Pulmonary artery endothelial cell (primary cell): Measurements from ENCODE around the gene RXFP3. TPM values are rescaled to one million over a fixed set of nuclear protein-coding genes. Genes with fewer than 3 reads are reported as not detected.

Source experiments
- DNase-seq: peaks from one replicate; pipeline ENCODE4 v3.0.0-alpha.2; 2011; ENCODE audit warnings: low read depth, low spot score
- total RNA-seq: library from RNA; depleted of rRNA; stranded (reverse); fragments of >200 nt; gene quantifications from 2 replicates; pipeline ENCODE4 v1.2.3, GENCODE V29; 2014

RXFP3 gene
- total RNA-seq, 1 donor from 2014 or later = not detected

DNA sequence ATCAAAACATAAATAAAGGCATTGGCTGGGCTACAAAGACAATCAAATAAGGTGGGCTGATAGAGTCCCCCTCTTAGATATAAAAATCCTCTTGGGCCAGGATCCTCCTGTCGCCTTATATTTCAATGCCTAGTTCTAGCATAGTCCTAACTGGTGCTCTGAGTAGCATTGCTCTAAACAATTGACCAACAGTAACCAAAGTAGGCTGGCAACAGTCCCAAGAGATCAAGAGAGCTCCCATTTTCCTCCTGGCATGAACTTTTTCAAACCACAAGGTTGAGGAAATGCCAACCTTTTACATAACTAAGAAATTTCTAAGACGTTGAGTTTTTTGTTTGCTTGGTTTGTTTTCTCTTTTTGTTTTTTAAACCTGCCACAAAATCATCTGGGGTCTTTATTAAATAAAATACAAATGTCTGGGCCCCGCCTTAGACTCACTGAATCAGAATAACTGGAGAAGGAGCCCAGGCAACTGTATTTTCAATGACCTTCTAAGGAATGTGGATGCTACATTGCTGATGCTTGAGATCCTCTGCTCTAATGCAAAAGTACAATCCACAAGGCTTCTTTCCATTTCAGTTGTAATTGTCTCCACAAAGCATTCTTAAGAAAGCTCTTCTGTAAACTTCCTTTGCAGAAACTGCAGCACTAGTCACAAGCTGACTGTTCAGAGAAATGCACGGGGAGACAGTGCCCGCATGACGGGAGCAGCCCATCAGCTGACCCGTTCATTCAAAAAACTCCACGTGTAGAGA lies 45.4 kb downstream of the RXFP3 start:
- DNase-seq = no peak

- DNase-seq = no peak
These were observed 48.0 kb downstream of the RXFP3 start for GRCh38 chr5:33984178-33984577.

GRCh38 chr5:33984671-33985124 lies 48.5 kb downstream of the RXFP3 start, which contains the start of gene SLC45A2:
Gene SLC45A2 (minus strand): TSS chr5:33984693. CDS start chr5:33984583, 110 bp downstream.
- DNase-seq = no peak

GRCh38 chr5:33985447-33985846 lies 49.3 kb downstream of the RXFP3 start:
- DNase-seq = no peak

Other genes with a start within 250 kb of the RXFP3 start
- gene ADAMTS12, start 44.4 kb upstream of the RXFP3 start, total RNA-seq = 0.39 TPM in 1 of 2 replicates, not detected in the other
- 0.13 TPM in 1 of 2 replicates, not detected in the other for gene SLC45A2, start 48.3 kb downstream of the RXFP3 start, total RNA-seq
- gene AMACR, start 71.7 kb downstream of the RXFP3 start, total RNA-seq = 8.9 and 13.1 TPM in 2 replicates
- gene C1QTNF3, start 106.8 kb downstream of the RXFP3 start, total RNA-seq = 0.59 and 0.67 TPM in 2 replicates